GM10248 (cell line): Measurements from ENCODE around the gene SVIL.
"Not testable (repeated sequence)": the region's sequence is repeated elsewhere in the genome, so short reads cannot be mapped to it uniquely, and the experiment has no call there.

Experiments used
- CTCF ChIA-PET: fragments of 300-600 bp; sonication (Branson Sonifier 250); formaldehyde crosslinking; extraction: SDS; loops from one replicate; lab custom pipeline; 2021; ENCODE audit warnings: antibody characterized with exemption; lab: Yijun Ruan, JAX
- POLR2A ChIA-PET: fragments of 350-650 bp; sonication (Branson Sonifier 250); formaldehyde crosslinking; extraction: SDS; loops from one replicate; lab custom pipeline; 2020; ENCODE audit warnings: antibody characterized with exemption; lab: Yijun Ruan, JAX
- DNase-seq: peaks from one replicate; pipeline ENCODE4 v3.0.0; 2012; ENCODE audit errors: extremely low spot score
- TF ChIP-seq, protein P1 (sequence below): IDR thresholded peaks from 2 replicates; pipeline ENCODE4 v1.5.1; 2012; ENCODE audit warnings: mild to moderate bottlenecking, low read depth; ENCODE audit errors: extremely low read depth, missing control alignments, control extremely low read depth

SVIL gene

DNA sequence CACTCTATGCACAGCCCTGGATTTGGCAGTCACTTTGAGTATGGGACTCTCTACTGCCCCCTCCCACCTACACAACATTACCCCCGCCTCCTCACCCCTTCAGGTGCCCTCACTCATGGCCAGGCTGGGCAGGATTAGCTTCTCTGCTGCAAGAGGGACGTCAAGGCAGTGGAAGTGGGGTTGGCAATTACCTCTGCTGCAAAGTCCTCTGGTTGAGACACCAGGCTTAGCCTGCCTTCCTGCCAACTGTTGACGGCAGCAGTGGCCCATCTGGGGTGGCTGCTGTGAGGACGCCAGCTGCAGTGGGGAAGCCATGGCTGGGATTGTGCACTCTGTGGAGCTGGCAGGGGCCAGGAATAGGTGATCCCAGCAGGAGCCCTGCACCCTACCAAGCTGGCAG lies 26.7 kb downstream of the SVIL start:
- POLR2A ChIA-PET, result no interaction called here
- TF ChIP-seq, protein P1, sequence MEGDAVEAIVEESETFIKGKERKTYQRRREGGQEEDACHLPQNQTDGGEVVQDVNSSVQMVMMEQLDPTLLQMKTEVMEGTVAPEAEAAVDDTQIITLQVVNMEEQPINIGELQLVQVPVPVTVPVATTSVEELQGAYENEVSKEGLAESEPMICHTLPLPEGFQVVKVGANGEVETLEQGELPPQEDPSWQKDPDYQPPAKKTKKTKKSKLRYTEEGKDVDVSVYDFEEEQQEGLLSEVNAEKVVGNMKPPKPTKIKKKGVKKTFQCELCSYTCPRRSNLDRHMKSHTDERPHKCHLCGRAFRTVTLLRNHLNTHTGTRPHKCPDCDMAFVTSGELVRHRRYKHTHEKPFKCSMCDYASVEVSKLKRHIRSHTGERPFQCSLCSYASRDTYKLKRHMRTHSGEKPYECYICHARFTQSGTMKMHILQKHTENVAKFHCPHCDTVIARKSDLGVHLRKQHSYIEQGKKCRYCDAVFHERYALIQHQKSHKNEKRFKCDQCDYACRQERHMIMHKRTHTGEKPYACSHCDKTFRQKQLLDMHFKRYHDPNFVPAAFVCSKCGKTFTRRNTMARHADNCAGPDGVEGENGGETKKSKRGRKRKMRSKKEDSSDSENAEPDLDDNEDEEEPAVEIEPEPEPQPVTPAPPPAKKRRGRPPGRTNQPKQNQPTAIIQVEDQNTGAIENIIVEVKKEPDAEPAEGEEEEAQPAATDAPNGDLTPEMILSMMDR, result no peak
- no peak for DNase-seq
- CTCF ChIA-PET, result interaction anchor here (1.2 to 3.2 kb wide), 3 partner anchors 11 to 17 kb away, joined by 5 to 15 read pairs (median 9); no protein-coding TSS in a partner anchor

DNA sequence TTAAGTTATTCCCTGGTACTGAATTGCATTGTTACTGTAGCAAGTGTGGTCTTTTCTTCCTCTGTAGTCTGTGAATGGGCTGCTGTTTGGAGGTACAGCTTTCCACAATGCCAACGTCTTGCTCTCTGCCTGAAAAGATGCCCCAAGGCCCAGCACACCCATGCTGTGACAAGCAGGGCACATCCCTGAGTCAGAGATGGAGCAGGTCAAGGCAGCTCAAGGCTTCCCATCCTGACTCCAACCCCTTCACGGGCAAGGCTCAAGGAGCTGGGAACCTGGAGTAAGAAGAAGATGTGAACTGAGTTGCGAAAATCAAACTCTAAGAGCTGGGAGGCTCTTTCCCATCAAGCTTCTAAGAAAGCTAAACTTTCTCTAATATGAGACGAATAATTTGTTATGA lies 27.2 kb downstream of the SVIL start:
- ChIA-PET POLR2A (no interaction called here), CTCF (interaction anchor here (1.2 to 3.2 kb wide), 3 partner anchors 11 to 17 kb away, joined by 5 to 15 read pairs (median 9); no protein-coding TSS in a partner anchor)
- TF ChIP-seq, protein P1, result no peak
- no peak for DNase-seq

DNA sequence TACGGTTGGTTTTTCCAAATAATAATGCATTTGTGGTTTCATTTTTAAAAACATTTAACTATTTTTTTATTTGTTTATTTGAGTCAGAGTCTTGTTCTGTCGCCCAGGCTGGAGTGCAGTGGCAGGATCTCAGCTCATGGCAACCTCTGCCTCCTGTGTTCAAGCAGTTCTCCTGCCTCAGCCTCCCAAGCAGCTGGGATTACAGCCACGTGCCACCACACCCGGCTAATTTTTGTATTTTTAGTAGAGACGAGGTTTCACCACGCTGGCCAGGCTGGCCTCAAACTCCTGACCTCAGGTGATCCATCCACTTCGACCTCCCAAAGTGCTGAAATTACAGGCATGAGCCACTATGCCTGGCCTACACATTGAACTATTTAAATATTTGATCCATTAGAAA lies 28.1 kb downstream of the SVIL start:
- DNase-seq, POLR2A ChIA-PET: not testable (repeated sequence)
- CTCF ChIA-PET, result interaction anchor here (1.2 to 1.5 kb wide), 2 partner anchors 9 to 16 kb away, joined by 3 to 4 read pairs; no protein-coding TSS in a partner anchor

DNA sequence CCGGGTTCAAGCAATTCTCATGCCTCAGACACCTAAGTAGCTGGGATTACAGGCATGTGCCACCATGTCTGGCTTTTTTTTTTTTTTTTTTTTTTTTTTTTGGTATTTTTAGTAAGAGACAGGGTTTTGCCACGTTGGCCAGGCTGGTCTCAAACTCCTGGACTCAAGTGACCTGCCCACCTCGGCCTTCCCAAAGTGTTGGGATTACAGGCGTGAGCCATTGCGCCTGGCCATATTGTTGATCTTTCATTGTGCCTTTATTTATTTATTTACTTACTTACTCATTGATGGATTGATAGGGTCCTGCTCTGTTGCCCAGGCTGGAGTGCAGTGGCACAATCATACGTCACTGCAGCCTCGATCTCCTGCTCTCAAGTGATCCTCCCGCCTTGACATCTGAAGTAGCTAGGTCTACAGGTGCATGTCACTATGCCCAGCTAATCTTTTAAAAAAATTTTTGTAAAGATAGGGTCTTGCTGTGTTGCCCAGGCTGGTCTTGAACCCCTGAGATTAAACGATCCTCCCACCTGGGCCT lies 30.4 kb downstream of the SVIL start:
- CTCF ChIA-PET, result no interaction called here
- no peak for DNase-seq
- TF ChIP-seq, protein P1, result no peak
- POLR2A ChIA-PET, result no interaction called here

DNA sequence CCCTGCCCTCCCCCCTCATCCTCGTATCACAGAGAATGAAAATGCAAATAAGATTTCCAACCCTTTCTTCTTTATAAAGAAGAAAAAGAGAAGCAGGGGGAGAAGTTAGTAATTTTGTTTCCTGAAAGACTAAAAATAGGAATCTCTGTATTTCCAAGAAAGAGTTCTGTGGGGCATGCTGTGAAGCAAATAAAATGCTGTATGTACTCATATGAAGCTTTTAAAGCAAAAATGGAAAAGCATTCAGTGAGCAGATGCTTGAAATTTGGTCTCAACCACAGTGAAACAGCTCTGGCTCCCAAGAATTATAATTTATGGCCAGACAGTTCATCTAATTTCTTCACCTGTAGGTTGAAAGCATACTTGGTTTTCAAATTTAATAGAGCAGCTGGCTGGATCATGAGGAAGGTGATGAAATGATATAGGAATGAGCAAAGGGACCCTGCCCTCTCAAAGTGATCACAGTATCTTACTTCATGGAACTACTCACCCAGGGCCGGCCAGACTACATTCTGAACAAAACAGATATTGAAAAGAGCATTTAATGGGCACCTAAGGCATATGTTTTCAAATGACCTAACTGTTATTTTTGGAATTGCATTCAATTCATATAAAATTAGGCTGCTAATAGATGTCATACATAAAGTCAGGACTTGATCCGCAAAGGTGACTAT lies 31.4 kb downstream of the SVIL start:
- CTCF ChIA-PET, result interaction anchor here (5.5 kb wide), 1 partner anchor 13 kb away, joined by 25 read pairs; no protein-coding TSS in a partner anchor
- no peak for DNase-seq
- POLR2A ChIA-PET, result no interaction called here
- TF ChIP-seq, protein P1, result no peak

DNA sequence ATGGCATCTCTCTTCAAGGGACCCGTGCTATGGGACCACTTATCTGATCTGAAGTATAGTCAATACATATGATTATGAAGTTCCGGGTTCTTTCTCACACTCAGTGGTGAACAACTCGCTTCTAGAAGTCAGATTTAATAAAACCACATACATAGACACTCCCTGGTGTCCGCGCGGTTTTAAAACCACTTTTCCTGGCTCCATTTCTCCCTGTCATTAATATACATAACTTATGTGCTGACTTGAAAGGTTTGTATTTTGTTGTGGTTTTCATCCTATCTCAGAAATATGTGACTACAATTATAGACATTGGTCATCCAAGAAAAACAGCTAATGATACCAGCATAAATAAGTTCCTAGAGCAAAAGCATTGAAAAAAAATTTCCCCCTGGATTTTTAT lies 34.0 kb downstream of the SVIL start:
- ChIA-PET CTCF (interaction anchor here (5.5 kb wide), 1 partner anchor 10 kb away, joined by 25 read pairs; no protein-coding TSS in a partner anchor), POLR2A (no interaction called here)
- TF ChIP-seq, protein P1, result no peak
- no peak for DNase-seq

DNA sequence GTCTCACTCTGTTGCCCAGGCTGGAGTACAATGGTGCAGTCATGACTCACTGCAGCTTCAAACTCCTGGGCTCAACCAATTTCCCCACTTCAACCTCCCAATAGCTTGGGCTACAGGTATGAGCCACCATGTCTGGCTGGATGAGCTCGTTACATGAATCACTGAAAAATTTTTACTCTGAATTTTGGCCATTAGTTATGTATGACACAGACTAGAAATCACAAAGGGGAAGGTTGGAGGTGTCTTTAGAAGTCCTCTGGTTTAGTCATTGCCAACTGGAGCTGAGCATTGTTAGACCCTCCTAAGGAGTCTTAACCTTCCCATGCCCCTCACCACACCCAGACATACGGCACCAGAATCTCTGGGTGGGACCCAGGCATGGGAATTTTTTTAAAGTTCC lies 34.7 kb downstream of the SVIL start:
- ChIA-PET CTCF (interaction anchor here (5.5 kb wide), 1 partner anchor 10 kb away, joined by 25 read pairs; no protein-coding TSS in a partner anchor), POLR2A (no interaction called here)
- no peak for DNase-seq

More for the DNA sequence above, 34.7 kb downstream of the SVIL start:
- TF ChIP-seq, protein P1, result no peak
